Stimulated activated CD8-positive, alpha-beta memory T cell treated with anti-CD3 and anti-CD28 coated beads, Interleukin-15, amount 100 ng/mL, for 48 hours (primary cell): Measurements from ENCODE around the gene ZDHHC15.
A peak's percentile ranks its signal among the peaks of the same experiment; 100 is the strongest.
"Not testable (repeated sequence)": the region's sequence is repeated elsewhere in the genome, so short reads cannot be mapped to it uniquely, and the experiment has no call there.

ENCODE experiments used
- DNase-seq, 2 donors: peaks; one replicate each; pipeline ENCODE4 v3.0.0-alpha.2; 2020; ENCODE audit warnings: low read depth in 2 of 2

Gene ZDHHC15, protein sequence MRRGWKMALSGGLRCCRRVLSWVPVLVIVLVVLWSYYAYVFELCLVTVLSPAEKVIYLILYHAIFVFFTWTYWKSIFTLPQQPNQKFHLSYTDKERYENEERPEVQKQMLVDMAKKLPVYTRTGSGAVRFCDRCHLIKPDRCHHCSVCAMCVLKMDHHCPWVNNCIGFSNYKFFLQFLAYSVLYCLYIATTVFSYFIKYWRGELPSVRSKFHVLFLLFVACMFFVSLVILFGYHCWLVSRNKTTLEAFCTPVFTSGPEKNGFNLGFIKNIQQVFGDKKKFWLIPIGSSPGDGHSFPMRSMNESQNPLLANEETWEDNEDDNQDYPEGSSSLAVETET

GRCh38 chrX:75522565-75523431, at the start of gene ZDHHC15:
Gene ZDHHC15, minus strand, starts transcription at chrX:75523037. Its CDS starts 13 bp downstream, at chrX:75523024.
- peak; percentile 13 to 47 for DNase-seq

DNA sequence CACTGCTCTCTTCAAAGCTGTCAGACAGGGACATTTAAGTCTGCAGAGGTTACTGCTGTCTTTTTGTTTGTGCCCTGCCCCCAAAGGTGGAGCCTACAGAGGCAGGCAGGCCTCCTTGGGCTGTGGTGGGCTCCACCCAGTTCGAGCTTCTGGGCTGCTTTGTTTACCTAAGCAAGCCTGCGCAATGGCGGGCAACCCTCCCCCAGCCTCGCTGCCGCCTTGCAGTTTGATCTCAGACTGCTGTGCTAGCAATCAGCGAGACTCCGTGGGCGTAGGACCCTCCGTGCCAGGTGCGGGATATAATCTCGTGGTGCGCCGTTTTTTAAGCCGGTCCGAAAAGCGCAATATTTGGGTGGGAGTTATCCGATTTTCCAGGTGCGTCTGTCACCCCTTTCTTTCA, 37.7 kb upstream of the ZDHHC15 start:
- DNase-seq = not testable (repeated sequence)

GRCh38 chrX:75547783-75548182, 24.9 kb upstream of the ZDHHC15 start:
- no peak for DNase-seq

DNA sequence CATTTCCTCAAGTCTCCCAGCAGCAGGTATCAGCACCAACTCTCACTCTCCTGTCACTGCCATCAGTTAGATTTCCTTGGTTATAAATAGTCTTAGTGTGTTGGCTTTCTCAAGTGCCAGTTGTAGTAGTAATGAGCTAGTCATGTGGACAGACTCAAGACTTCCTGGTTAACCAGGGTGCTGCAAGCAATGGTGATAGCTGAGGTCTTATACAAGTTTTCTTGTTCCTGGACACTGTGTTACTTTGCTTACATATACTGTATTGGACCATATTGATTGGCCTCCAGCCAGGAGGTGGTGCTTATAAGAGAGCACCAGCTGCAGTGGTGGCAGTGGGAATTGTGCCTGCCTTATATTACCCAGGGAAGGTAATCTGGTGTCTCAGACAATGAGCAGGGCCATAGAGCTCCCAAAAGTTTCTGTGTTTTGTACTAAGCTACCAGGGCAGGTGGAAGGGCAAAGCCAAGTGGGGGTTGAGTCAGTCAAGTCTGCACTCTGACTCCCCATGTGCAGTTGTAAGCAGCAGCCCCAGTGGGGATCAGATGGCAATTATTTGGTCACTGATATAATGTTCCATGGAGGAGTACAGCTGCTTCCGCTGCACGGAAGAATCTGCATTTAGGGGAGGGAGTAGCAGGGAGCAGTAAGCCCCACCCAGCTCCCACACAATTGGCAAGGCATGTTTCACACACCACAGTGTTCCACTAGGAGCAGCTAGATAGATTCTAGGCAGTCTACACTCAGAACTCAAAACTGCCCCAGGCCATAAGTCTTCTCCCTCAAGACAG, 24.1 kb upstream of the ZDHHC15 start:
- DNase-seq = no peak

DNA sequence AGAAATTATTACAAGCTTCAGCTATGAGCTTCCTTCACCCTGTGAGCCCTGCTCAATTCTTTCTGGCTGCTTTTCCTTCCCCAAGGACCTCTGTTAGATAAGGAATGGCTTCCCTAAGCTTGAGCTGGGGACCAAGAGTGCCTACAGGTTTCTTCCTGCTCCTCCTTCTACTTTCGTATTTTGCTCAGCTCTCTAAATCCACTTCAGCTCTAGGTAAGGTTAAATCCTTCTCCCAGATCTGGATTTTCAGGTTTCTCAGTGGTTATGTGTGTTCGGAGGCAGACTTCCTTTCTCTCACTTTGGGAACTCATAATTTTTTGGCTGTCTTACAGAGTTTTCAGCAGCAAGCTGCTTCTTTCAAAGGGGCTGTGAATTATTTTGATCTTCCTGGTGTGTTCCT, 21.9 kb upstream of the ZDHHC15 start:
- DNase-seq = no peak

DNA sequence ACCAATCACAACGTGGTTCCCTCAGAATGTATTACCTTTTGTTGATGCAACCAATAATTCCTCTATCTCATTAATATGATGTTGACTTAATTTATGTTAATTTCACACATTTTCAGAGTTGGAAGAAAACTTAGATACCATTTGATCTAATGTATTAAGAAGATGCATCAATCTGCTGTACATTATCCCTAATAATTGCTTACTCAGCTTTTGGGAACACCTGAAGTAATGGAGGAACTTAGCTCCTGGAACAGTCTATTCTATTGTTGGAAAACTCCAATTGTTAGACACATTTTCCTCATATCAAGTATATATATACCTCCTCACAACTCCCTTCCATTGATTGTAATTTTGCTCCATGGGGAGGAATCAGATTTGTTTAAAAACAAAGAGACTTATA, 38.9 kb downstream of the ZDHHC15 start:
- DNase-seq = no peak

DNA sequence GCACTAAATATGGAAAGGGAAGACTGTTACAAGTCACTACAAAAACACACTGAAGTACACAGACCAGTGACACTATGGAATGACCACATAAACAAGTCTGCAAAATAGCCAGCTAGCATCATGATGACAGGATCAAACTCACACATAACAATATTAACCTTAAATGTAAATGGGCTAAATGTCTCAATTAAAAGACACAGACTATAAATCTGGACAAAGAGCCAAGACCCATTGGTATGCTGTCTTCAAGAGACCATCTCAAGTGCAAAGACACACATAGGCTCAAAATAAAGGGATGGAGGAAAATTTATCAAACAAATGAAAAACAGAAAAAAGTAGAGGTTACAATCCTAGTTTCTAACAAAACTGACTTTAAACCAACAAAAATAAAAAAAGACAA, 61.1 kb downstream of the ZDHHC15 start:
- not testable (repeated sequence) for DNase-seq

DNA sequence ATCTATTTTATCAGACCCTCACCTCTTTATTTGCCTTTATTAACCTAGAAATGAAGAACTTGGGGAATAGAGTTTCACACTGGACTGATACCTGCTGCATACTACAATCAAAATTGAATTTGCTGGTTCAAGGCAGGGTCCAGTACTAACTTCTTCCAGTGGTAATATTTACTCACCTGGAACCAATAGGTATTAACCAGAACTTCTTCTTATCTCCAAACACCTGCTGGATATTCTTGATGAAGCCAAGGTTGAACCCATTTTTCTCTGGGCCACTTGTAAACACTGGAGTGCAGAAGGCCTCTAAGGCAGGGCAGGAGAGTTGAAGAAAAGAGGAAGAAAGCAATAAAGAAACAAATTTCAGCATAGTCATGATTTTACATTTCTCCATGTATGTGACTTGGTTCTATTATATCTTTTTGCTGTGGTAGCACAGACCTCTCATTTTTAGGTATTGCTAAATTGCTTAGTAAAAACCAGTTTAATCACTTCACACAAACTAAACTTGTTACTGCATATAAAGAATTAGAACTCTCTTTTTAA, 101.1 kb downstream of the ZDHHC15 start:
- no peak for DNase-seq

- not testable (repeated sequence) for DNase-seq
Measured at GRCh38 chrX:75407153-75407552, 115.7 kb downstream of the ZDHHC15 start.

- DNase-seq = no peak
Measured at GRCh38 chrX:75390470-75390869, 132.4 kb downstream of the ZDHHC15 start.

- no peak for DNase-seq
Measured at GRCh38 chrX:75369721-75370120, 153.1 kb downstream of the ZDHHC15 start.

- no peak for DNase-seq
Measured at GRCh38 chrX:75366861-75367260, 156.0 kb downstream of the ZDHHC15 start.

GRCh38 chrX:75365243-75365975, 157.4 kb downstream of the ZDHHC15 start:
- no peak for DNase-seq

DNA sequence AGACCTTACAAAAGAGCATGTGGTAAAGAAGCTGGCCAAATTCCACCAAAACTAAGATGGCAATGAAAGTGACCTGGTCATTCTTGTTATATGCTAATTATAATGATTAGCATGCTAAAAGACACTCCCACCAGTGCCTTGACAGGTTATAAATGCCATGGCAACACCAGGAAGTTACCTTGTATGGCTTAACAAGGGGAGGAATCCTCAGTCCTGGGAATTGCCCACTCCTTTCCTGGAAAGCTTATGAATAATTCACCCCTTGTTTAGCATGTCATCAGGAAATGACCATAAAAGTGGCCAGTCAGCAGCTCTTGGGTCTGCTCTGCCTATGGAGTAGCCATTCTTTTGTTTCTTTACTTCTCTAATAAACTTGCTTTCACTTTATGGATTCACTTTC, 161.0 kb downstream of the ZDHHC15 start:
- no peak for DNase-seq

GRCh38 chrX:75348601-75349000, 174.2 kb downstream of the ZDHHC15 start:
- DNase-seq = not testable (repeated sequence)

DNA sequence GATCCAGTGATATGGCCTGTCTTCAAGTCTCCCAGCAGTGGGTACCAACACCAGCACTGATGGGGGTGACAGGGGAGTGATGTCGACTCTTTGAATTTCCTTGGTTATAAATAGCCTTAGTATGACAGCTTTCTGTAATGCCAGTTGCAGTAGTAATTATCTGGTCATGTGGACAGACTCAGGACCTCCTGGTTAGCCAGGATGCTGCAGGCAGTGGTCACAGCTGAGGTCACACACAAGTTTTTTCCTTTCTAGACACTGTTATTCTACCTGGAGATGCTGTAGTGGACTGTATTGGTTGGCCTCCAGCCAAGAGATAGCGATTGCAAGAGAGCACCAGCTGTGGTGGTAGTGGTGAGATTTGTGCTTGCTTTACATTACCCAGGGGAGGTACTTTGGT, 185.3 kb downstream of the ZDHHC15 start:
- DNase-seq = no peak

GRCh38 chrX:75335127-75335458, 187.7 kb downstream of the ZDHHC15 start:
- DNase-seq = no peak

DNA sequence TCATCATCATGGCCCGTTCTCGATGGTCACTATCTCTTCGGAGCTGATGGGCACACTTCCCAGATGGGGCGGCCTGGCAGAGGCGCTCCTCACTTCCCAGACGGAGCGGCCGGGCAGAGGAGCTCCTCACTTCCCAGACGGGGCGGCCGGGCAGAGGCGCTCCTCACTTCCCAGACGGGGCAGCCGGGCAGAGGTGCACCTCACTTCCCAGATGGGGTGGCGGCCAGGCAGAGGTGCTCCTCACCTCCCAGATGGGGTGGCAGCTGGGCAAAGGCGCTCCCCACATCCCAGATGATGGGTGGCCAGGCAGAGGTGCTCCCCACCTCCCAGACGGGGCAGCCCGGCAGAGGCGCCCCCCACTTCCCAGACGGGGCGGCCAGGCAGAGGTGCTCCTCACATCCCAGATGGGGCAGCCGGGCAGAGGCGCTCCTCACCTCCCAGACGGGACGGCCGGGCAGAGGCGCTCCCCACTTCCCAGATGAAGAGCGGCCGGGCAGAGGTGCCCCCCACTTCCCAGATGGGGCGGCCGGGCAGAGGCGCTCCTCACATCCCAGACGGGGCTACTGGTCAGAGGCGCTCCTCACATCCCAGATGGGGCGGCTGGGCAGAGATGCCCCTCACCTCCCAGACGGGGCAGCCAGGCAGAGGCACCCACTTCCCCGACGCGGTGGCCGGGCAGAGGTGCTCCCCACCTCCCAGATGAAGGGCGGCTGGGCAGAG, 188.3 kb downstream of the ZDHHC15 start:
- not testable (repeated sequence) for DNase-seq

- DNase-seq = no peak
Measured at GRCh38 chrX:75327607-75328006, 195.2 kb downstream of the ZDHHC15 start.
